Measurements from ENCODE around the gene PTK7.

GRCh38 chr6:43181621-43181941, 105.5 kb downstream of the PTK7 start:
- TF ChIP-seq CTCF (IDR thresholded peaks at IDR 0.05) (no peak), POLR2AphosphoS5 (IDR thresholded peaks at IDR 0.05) (no peak), EP300 (IDR thresholded peaks at IDR 0.05) (no peak), POLR2A (IDR thresholded peaks at IDR 0.05; ENCODE audit: low read depth) (no peak)
